Bronchial epithelial cell (primary cell): ENCODE data around the gene CTPS2. TPM values are rescaled to one million over a fixed set of nuclear protein-coding genes. Genes with fewer than 3 reads are reported as not detected.
"Not testable (repeated sequence)": the region's sequence is repeated elsewhere in the genome, so short reads cannot be mapped to it uniquely, and the experiment has no call there.

Source experiments
- DNase-seq: peaks from one replicate; pipeline ENCODE4 v3.0.0-alpha.2; 2010; ENCODE audit warnings: low read depth
- FAIRE-seq: peaks from 2 replicates; lab custom pipeline; 2011; peaks lifted over from hg19 to GRCh38; lab: Jason Lieb, UNC
- H3K27me3 ChIP-seq: 2 replicates; pipeline ENCODE4 v1.5.1; 2011; ENCODE audit warnings: low read length; ENCODE audit not compliant: control insufficient read depth, insufficient read depth
- H3K36me3 ChIP-seq: 2 replicates; pipeline ENCODE4 v1.5.1; 2011; ENCODE audit warnings: low read length; ENCODE audit not compliant: control insufficient read depth, insufficient read depth
- H3K4me3 ChIP-seq: 2 replicates; pipeline ENCODE4 v1.5.1; 2011; ENCODE audit warnings: mild to moderate bottlenecking, low read depth, low read length, control low read depth
- CTCF ChIP-seq: IDR thresholded peaks from 2 replicates; pipeline ENCODE4 v1.5.1; 2011; ENCODE audit warnings: mild to moderate bottlenecking, moderate library complexity, low read length, control low read depth, inconsistent platforms; ENCODE audit not compliant: insufficient read depth, severe bottlenecking
- total RNA-seq: library from RNA; depleted of rRNA; stranded (reverse); fragments of >200 nt; gene quantifications from 2 replicates; pipeline ENCODE4 v1.2.1, GENCODE V29; 2014

Gene CTPS2
- total RNA-seq, 1 donor from 2014 or later, result 5.8 TPM

GRCh38 chrX:16718824-16719333 lies 6.4 kb upstream of the CTPS2 start:
- no peak for DNase-seq
- no peak for FAIRE-seq
- Histone ChIP-seq H3K36me3 (no peaks in the 10 kb centered on the region), H3K4me3 (peak overlapping the region; percentile 60), H3K27me3 (no peaks in the 10 kb centered on the region)
- no peak for TF ChIP-seq CTCF

GRCh38 chrX:16716451-16716850 lies 4.0 kb upstream of the CTPS2 start:
- H3K36me3 ChIP-seq, DNase-seq, H3K27me3 ChIP-seq, H3K4me3 ChIP-seq, FAIRE-seq: not testable (repeated sequence)

- H3K4me3 ChIP-seq, DNase-seq, H3K36me3 ChIP-seq, H3K27me3 ChIP-seq, FAIRE-seq: not testable (repeated sequence)
Measured at GRCh38 chrX:16715638-16716037, 3.2 kb upstream of the CTPS2 start.

- FAIRE-seq, result no peak
- Histone ChIP-seq H3K27me3 (no peaks in the 10 kb centered on the region), H3K36me3 (no peaks in the 10 kb centered on the region), H3K4me3 (no peak overlapping the region)
- TF ChIP-seq CTCF, result no peak
- no peak for DNase-seq
Measured at GRCh38 chrX:16714504-16714903, 2.0 kb upstream of the CTPS2 start.

- TF ChIP-seq CTCF, result no peak
- DNase-seq, result no peak
- Histone ChIP-seq H3K4me3 (peak overlapping the region; percentile 62), H3K27me3 (no peaks in the 10 kb centered on the region), H3K36me3 (no peaks in the 10 kb centered on the region)
- FAIRE-seq, result no peak
Measured at GRCh38 chrX:16711893-16712547, 449 bp downstream of the CTPS2 start.

- TF ChIP-seq CTCF, result no peak
- DNase-seq, result no peak
- Histone ChIP-seq H3K4me3 (peak overlapping the region; percentile 62), H3K36me3 (no peaks in the 10 kb centered on the region), H3K27me3 (no peaks in the 10 kb centered on the region)
- no peak for FAIRE-seq
Measured at GRCh38 chrX:16711219-16711811, 1.2 kb downstream of the CTPS2 start.
